Activated naive CD8-positive, alpha-beta T cell treated with anti-CD3 and anti-CD28 coated beads, Interleukin-2, amount 10 ng/mL, durations not matched to agents 7 days and 5 days (primary cell): Measurements from ENCODE around the gene MEIS1. TPM values are rescaled to one million over a fixed set of nuclear protein-coding genes. Genes with fewer than 3 reads are reported as not detected.

ENCODE experiments used
- ATAC-seq: fragments of 150-1000 bp; cut with Tn5 transposase; one replicate; pipeline ENCODE4 v1.10.0; 2021; ENCODE audit warnings: low read depth, moderate library complexity
- POLR2A ChIA-PET: fragments of 350-600 bp; sonication (Branson Sonifier 250); formaldehyde crosslinking; loops from one replicate; lab custom pipeline; 2021; ENCODE audit warnings: antibody characterized with exemption; lab: Charles Lee
- DNase-seq: peaks from one replicate; pipeline ENCODE4 v3.0.0; 2021
- H3K27ac Mint-ChIP-seq: one replicate; pipeline ENCODE4 v1.8.0; 2022; ENCODE audit warnings: mild to moderate bottlenecking, mixed read lengths
- H3K27me3 Mint-ChIP-seq: one replicate; pipeline ENCODE4 v1.8.0; 2022; ENCODE audit warnings: mild to moderate bottlenecking, moderate library complexity, mixed read lengths
- H3K36me3 Mint-ChIP-seq: one replicate; pipeline ENCODE4 v1.8.0; 2021; ENCODE audit warnings: mild to moderate bottlenecking, mixed read lengths
- H3K4me1 Mint-ChIP-seq: one replicate; pipeline ENCODE4 v1.8.0; 2021; ENCODE audit warnings: mixed read lengths
- H3K4me3 Mint-ChIP-seq: one replicate; pipeline ENCODE4 v1.8.0; 2022; ENCODE audit warnings: mild to moderate bottlenecking, moderate library complexity, mixed read lengths
- H3K9me3 Mint-ChIP-seq: one replicate; pipeline ENCODE4 v1.8.0; 2021; ENCODE audit warnings: mixed read lengths
- total RNA-seq, 2 experiments: library from RNA; stranded (reverse); gene quantifications; one replicate each; pipeline ENCODE4 v1.2.3, GENCODE V29; 2021

The MEIS1 gene
- total RNA-seq, 2 experiments from 2014 or later = not detected

DNA sequence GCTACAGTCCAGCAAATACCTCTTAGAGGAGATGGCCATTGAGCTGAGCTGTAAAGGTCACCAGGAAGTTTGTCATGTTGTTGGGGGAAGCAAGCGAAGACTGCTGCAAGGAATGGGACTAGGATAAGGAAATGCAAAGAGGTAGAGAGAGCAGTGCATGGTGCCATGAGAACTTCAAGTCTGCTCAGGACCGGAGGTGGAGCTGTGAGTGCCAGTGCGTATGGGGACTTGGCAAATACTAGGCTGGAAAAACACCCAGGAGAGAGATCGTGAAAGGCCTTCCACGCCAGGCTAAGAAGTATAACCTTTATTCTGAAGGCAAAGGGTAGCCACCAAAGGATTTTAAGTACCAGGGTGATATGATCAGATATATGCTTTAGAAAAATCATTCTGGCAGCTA is 71.3 kb downstream of the MEIS1 start:
- Mint-ChIP-seq H3K4me1 (no peaks in the 10 kb centered on the region), H3K27me3 (peaks cover 3% of the 10 kb centered on the region), H3K27ac (no peak overlapping the region), H3K36me3 (no peaks in the 10 kb centered on the region), H3K4me3 (no peak overlapping the region), H3K9me3 (no peaks in the 10 kb centered on the region)
- ATAC-seq (no peak), DNase-seq (no peak)
- POLR2A ChIA-PET = no interaction called here

DNA sequence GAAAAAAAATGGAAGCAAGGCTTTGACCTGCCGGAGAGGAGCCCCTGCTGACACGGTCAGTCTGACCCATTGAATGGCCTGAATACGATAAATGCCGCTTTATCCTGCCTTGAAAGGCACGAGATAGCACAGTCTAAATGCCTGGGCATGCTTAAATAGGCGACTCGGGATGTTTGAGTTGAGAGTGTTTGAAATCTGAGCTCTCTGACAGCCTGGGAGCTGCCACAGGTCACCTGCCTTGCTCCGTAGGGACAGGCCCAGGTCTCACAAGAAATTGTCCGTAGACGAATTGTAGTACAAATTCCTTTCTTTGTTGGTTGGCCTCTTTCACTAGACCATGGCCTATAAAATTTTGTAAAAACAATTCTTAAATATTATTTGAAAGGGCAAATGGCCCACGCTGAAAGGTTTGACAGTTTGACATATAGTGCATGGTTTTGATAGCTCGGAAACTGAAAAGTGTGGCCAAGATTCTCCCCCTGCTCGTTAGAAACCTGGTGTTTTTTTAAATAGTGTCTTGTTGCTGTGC is 72.8 kb downstream of the MEIS1 start:
- ATAC-seq = no peak
- Mint-ChIP-seq H3K36me3 (no peaks in the 10 kb centered on the region), H3K27ac (no peak overlapping the region), H3K27me3 (peaks cover 3% of the 10 kb centered on the region), H3K9me3 (no peaks in the 10 kb centered on the region), H3K4me1 (no peaks in the 10 kb centered on the region), H3K4me3 (no peak overlapping the region)
- no peak for DNase-seq
- POLR2A ChIA-PET = no interaction called here

DNA sequence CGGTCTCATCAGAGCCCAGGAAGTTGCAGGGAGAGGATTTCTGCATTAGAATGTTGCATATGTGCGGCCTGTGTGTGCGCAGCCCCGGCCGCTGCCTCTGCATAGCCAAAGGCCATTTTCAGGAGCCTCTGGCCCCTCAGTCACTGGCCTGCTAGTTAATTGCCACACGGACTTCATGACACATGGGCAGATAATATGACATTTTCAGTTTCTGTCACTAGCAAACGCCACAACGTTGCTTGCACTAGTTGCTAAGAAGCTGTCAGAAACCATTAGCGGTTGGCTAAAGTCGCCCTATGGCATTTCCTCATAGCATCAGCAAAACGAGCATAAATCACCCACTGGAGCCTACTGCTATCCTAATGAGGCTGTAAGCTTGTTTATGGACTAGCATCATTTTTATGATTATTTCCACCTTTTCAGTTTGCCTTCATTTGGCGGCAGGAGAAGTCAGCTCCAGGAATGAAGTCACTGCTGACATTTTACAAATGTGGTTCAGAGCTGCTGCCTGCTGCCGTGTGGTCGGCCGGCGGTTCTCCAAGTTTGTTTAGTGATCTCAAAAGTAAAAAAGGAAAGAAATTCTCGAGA is 73.7 kb downstream of the MEIS1 start:
- POLR2A ChIA-PET = no interaction called here
- Mint-ChIP-seq H3K27ac (no peak overlapping the region), H3K36me3 (no peaks in the 10 kb centered on the region), H3K9me3 (no peaks in the 10 kb centered on the region), H3K4me3 (no peak overlapping the region), H3K4me1 (no peaks in the 10 kb centered on the region), H3K27me3 (peaks cover 3% of the 10 kb centered on the region)
- DNase-seq = no peak
- ATAC-seq = no peak

DNA sequence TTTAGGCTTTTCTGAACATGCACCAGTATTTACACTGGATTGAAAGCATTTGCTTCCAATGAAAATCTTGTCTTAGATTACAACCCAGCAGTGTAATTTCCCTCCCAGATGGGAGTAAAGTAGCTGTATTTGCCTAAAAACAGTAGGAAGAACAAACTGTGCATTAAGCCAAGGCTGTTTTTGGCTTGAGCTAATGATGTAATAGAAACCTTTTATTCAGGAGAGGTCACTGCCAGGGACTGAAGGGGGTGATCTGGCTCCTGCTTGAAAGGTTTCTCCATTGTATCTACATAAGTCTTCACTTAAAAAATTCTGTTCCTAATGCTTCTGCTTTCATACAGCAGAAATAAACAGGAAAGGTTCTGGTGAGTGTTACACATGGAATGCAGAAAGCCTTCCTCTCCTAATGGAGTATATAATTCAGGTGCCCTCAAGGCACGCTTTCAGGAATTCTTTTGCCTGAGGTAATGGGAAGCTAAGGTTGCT is 74.4 kb downstream of the MEIS1 start:
- H3K27ac Mint-ChIP-seq = no peak overlapping the region
- H3K36me3 Mint-ChIP-seq = no peaks in the 10 kb centered on the region
- H3K4me1 Mint-ChIP-seq = no peaks in the 10 kb centered on the region
- no peak overlapping the region for H3K4me3 Mint-ChIP-seq
- ATAC-seq (no peak), DNase-seq (no peak)
- POLR2A ChIA-PET = no interaction called here
- no peaks in the 10 kb centered on the region for H3K9me3 Mint-ChIP-seq
- H3K27me3 Mint-ChIP-seq = peaks cover 3% of the 10 kb centered on the region

- no peaks in the 10 kb centered on the region for H3K9me3 Mint-ChIP-seq
- POLR2A ChIA-PET = no interaction called here
- peaks cover 3% of the 10 kb centered on the region for H3K27me3 Mint-ChIP-seq
- no peak overlapping the region for H3K27ac Mint-ChIP-seq
- H3K4me3 Mint-ChIP-seq = no peak overlapping the region
- H3K36me3 Mint-ChIP-seq = no peaks in the 10 kb centered on the region
- ATAC-seq = no peak
- no peaks in the 10 kb centered on the region for H3K4me1 Mint-ChIP-seq
- no peak for DNase-seq
Observed at GRCh38 chr2:66512626-66513025, 77.7 kb downstream of the MEIS1 start.

DNA sequence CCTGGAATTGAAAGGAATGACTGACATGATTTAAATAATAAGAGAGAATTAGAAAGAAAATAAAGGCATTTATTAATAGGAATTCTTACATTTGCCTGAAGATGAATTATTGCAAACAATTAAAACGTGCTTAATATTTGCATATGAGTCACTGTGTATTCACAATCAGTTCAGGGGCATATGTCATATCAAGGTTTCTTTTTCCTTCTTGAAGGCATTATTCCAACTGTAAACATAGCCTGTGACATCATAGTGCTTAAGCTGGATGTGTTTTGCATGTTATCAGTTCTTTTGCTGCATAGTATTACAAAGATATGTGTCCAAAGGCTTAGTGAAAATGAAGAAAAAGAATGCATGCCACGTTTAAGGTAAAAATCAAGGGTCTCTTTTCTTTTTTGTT is 80.8 kb downstream of the MEIS1 start:
- ATAC-seq = no peak
- POLR2A ChIA-PET = no interaction called here

DNA sequence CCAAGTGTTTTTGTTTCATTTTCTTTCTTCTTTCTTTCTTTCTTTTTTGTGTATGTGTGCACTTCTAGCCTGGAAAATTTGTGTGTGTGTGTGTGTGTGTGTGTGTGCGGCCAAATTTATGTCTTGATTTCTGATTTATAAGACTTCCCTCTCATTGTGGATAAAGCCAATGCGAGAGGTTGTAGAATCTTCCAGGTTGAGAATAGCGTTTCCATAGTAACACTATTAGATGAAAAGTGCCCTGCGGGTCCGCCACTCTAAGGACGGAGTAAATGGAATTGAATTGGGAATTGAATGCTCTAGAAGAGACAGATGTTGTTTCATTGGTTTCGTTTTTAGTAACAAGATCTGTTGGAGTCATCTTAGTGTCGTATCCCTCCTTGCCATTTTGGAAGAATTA is 81.6 kb downstream of the MEIS1 start:
- ATAC-seq (no peak), DNase-seq (no peak)
- H3K9me3 Mint-ChIP-seq = no peaks in the 10 kb centered on the region
- no peak overlapping the region for H3K4me3 Mint-ChIP-seq
- H3K27me3 Mint-ChIP-seq = no peaks in the 10 kb centered on the region
- H3K36me3 Mint-ChIP-seq = no peaks in the 10 kb centered on the region
- no peak overlapping the region for H3K27ac Mint-ChIP-seq
- H3K4me1 Mint-ChIP-seq = no peaks in the 10 kb centered on the region
- POLR2A ChIA-PET = no interaction called here

More for the DNA sequence above, 80.8 kb downstream of the MEIS1 start:
- Mint-ChIP-seq H3K4me1 (no peaks in the 10 kb centered on the region), H3K9me3 (no peaks in the 10 kb centered on the region), H3K27me3 (no peaks in the 10 kb centered on the region), H3K27ac (no peak overlapping the region), H3K36me3 (no peaks in the 10 kb centered on the region), H3K4me3 (no peak overlapping the region)
- DNase-seq = no peak

DNA sequence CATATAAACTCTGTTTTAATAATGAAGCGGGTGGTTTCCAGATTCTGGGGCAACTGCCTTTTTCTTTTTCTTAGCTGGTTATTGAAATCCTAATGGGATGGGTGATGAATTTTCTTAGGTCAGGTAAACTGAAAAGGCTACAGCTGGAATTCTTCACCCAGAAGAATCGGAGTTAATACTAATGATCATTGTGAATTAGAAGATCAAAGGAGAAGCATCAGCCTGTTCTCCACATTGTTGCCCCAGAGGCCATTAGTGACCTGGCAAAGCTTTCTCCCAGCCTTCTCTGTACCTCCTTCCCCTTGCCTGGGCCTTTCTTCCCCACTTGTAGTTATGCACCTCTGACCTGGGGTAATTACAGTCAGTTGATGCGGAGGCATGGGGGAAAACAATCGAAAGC is 82.8 kb downstream of the MEIS1 start:
- DNase-seq (no peak), ATAC-seq (no peak)
- POLR2A ChIA-PET = no interaction called here
- no peak overlapping the region for H3K27ac Mint-ChIP-seq
- H3K9me3 Mint-ChIP-seq = no peaks in the 10 kb centered on the region
- H3K27me3 Mint-ChIP-seq = no peaks in the 10 kb centered on the region
- H3K4me1 Mint-ChIP-seq = no peaks in the 10 kb centered on the region
- no peak overlapping the region for H3K4me3 Mint-ChIP-seq
- H3K36me3 Mint-ChIP-seq = no peaks in the 10 kb centered on the region

DNA sequence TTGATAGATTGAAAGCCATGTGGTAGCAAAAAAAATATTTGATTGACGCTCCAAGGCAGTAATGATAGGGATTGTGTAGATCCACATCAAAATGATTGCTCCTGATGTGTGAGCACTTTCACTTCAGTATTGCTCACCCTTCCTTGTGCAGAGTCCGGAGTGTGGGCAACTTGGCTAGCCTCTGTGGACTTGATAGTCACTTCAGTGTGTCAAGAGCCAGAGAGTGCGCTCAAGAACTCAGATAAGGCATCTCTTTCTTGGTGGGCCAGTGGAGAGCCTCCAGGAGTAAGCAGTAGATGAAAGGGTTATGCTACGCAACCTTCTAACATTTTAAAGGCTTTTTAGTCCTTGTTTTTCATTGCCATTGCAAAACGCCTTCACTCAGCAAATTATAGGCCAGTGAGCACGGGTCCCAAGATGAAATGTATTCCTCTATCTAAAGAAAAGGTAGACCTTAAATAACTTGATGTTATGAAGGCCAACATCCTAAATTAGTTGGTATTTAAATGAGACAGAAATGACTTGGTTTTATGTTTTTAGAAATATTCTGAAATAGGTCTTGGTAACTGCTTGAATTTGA is 84.4 kb downstream of the MEIS1 start:
- H3K27me3 Mint-ChIP-seq = no peaks in the 10 kb centered on the region
- no peak overlapping the region for H3K27ac Mint-ChIP-seq

GRCh38 chr2:66521291-66521922 is 86.5 kb downstream of the MEIS1 start:
- no peak overlapping the region for H3K27ac Mint-ChIP-seq
- no peaks in the 10 kb centered on the region for H3K27me3 Mint-ChIP-seq
- no peak overlapping the region for H3K4me3 Mint-ChIP-seq
- DNase-seq (no peak), ATAC-seq (no peak)
- no peaks in the 10 kb centered on the region for H3K9me3 Mint-ChIP-seq
- POLR2A ChIA-PET = no interaction called here
- no peaks in the 10 kb centered on the region for H3K4me1 Mint-ChIP-seq
- H3K36me3 Mint-ChIP-seq = no peaks in the 10 kb centered on the region

More for the DNA sequence above, 84.4 kb downstream of the MEIS1 start:
- no peaks in the 10 kb centered on the region for H3K4me1 Mint-ChIP-seq
- ATAC-seq (no peak), DNase-seq (no peak)
- H3K4me3 Mint-ChIP-seq = no peak overlapping the region
- POLR2A ChIA-PET = no interaction called here
- H3K36me3 Mint-ChIP-seq = no peaks in the 10 kb centered on the region
- no peaks in the 10 kb centered on the region for H3K9me3 Mint-ChIP-seq

- H3K27me3 Mint-ChIP-seq = no peaks in the 10 kb centered on the region
- H3K27ac Mint-ChIP-seq = no peak overlapping the region
- POLR2A ChIA-PET = no interaction called here
- H3K9me3 Mint-ChIP-seq = no peaks in the 10 kb centered on the region
- no peak overlapping the region for H3K4me3 Mint-ChIP-seq
- DNase-seq (no peak), ATAC-seq (no peak)
- H3K4me1 Mint-ChIP-seq = no peaks in the 10 kb centered on the region
- no peaks in the 10 kb centered on the region for H3K36me3 Mint-ChIP-seq
Observed at GRCh38 chr2:66522611-66523376, 87.9 kb downstream of the MEIS1 start.

DNA sequence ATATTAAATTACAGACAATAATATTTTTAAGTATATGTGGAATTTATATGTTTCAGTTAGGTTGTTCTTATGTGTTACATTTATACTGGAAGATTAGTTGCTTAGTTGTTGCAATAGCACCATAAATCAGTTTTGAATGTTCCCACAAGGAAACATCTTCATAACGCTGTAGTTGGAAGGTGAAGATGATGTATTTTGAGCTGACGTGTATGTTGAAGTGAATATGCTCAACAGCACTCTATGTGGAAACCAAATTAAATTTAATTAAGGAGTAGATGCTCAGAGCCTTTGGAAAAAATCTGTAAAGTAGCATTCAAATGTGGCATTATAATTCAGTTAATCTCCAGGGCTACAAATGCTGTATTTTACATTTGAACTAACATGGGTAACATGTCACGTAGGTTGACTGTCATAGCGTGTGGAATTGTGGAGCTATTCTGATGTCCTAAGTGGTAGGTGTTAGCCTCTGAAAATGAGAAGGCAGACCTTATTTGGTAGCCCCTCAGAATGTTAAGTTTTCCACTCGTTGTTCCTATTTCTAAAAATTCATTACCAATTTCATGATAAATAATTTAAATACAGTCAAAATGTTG is 88.5 kb downstream of the MEIS1 start:
- Mint-ChIP-seq H3K36me3 (no peaks in the 10 kb centered on the region), H3K4me1 (no peaks in the 10 kb centered on the region)

GRCh38 chr2:66523990-66524389 is 89.1 kb downstream of the MEIS1 start:
- POLR2A ChIA-PET = no interaction called here
- Mint-ChIP-seq H3K27ac (no peak overlapping the region), H3K4me3 (no peak overlapping the region), H3K27me3 (no peaks in the 10 kb centered on the region), H3K4me1 (no peaks in the 10 kb centered on the region), H3K9me3 (no peaks in the 10 kb centered on the region), H3K36me3 (no peaks in the 10 kb centered on the region)
- no peak for ATAC-seq
- DNase-seq = no peak

More for the DNA sequence above, 88.5 kb downstream of the MEIS1 start:
- Mint-ChIP-seq H3K4me3 (no peak overlapping the region), H3K27me3 (no peaks in the 10 kb centered on the region), H3K9me3 (no peaks in the 10 kb centered on the region), H3K27ac (no peak overlapping the region)
- POLR2A ChIA-PET = no interaction called here
- DNase-seq (no peak), ATAC-seq (no peak)
